Stimulated activated CD4-positive, alpha-beta T cell treated with anti-CD3 and anti-CD28 coated beads, Interleukin-15, amount 100 ng/mL, for 24 hours (primary cell): ENCODE results near the gene MDN1.
A peak's percentile ranks its signal among the peaks of the same experiment; 100 is the strongest.
"Not testable (repeated sequence)": the region's sequence is repeated elsewhere in the genome, so short reads cannot be mapped to it uniquely, and the experiment has no call there.

Source experiments
- DNase-seq: peaks from one replicate; pipeline ENCODE4 v3.0.0-alpha.2; 2020

Gene MDN1

GRCh38 chr6:89818977-89819335, 638 bp downstream of the MDN1 start:
- DNase-seq, result peak; percentile 29

- DNase-seq, result no peak
Observed at GRCh38 chr6:89817481-89817880, 2.1 kb downstream of the MDN1 start.

- DNase-seq, result not testable (repeated sequence)
Observed at GRCh38 chr6:89813422-89813821, 6.2 kb downstream of the MDN1 start.

- DNase-seq, result no peak
Observed at GRCh38 chr6:89807581-89807980, 12.0 kb downstream of the MDN1 start.

GRCh38 chr6:89805814-89806371, 13.7 kb downstream of the MDN1 start:
- DNase-seq, result no peak

- no peak for DNase-seq
Observed at GRCh38 chr6:89803271-89803670, 16.3 kb downstream of the MDN1 start.

- no peak for DNase-seq
Observed at GRCh38 chr6:89799756-89800155, 19.8 kb downstream of the MDN1 start.

GRCh38 chr6:89799096-89799495, 20.5 kb downstream of the MDN1 start:
- DNase-seq, result no peak

GRCh38 chr6:89797317-89797716, 22.3 kb downstream of the MDN1 start:
- DNase-seq, result no peak

- peak; percentile 41 for DNase-seq
Observed at GRCh38 chr6:89794324-89794723, 25.3 kb downstream of the MDN1 start.

GRCh38 chr6:89793586-89793985, 26.0 kb downstream of the MDN1 start:
- no peak for DNase-seq

- DNase-seq, result peak; percentile 18
Observed at GRCh38 chr6:89792881-89793280, 26.7 kb downstream of the MDN1 start.

GRCh38 chr6:89790403-89790802, 29.2 kb downstream of the MDN1 start:
- DNase-seq, result no peak

- no peak for DNase-seq
Observed at GRCh38 chr6:89789980-89790379, 29.6 kb downstream of the MDN1 start.

GRCh38 chr6:89787660-89788328, 31.8 kb downstream of the MDN1 start:
- no peak for DNase-seq

GRCh38 chr6:89786970-89787369, 32.6 kb downstream of the MDN1 start:
- no peak for DNase-seq

GRCh38 chr6:89784838-89785237, 34.8 kb downstream of the MDN1 start:
- no peak for DNase-seq

- DNase-seq, result not testable (repeated sequence)
Observed at GRCh38 chr6:89783293-89783692, 36.3 kb downstream of the MDN1 start.

- DNase-seq, result no peak
Observed at GRCh38 chr6:89782222-89782621, 37.4 kb downstream of the MDN1 start.

- DNase-seq, result no peak
Observed at GRCh38 chr6:89781070-89782034, 38.2 kb downstream of the MDN1 start.

GRCh38 chr6:89777455-89777854, 42.1 kb downstream of the MDN1 start:
- no peak for DNase-seq

GRCh38 chr6:89776583-89777233, 42.9 kb downstream of the MDN1 start:
- DNase-seq, result no peak

GRCh38 chr6:89775150-89775549, 44.4 kb downstream of the MDN1 start:
- no peak for DNase-seq
